PC-9 (cell line): ENCODE measurements around the gene BCR. TPM values are rescaled to one million over a fixed set of nuclear protein-coding genes. Genes with fewer than 3 reads are reported as not detected.
"Not testable (repeated sequence)": the region's sequence is repeated elsewhere in the genome, so short reads cannot be mapped to it uniquely, and the experiment has no call there.

Experiments used
- BruUV-seq: library from RNA; stranded (reverse); fragments of 400-500 nt; replicated peaks from 2 replicates; lab custom pipeline; 2021; lab: Mats Ljungman, UMichigan
- CTCF ChIA-PET: fragments of 300-600 bp; sonication (Branson Sonifier 250); formaldehyde crosslinking; loops from one replicate; lab custom pipeline; 2022; ENCODE audit warnings: antibody characterized with exemption; lab: Charles Lee
- POLR2A ChIA-PET: fragments of 300-600 bp; sonication (Branson Sonifier 250); formaldehyde crosslinking; loops from one replicate; lab custom pipeline; 2022; ENCODE audit warnings: antibody characterized with exemption; ENCODE audit not compliant: unreplicated experiment; lab: Charles Lee
- DNase-seq, 2 experiments: peaks; one replicate each; pipeline versions ENCODE4 v3.0.0 to v3.0.0-alpha.2; 2015 to 2022; ENCODE audit warnings: mixed read lengths in 1 of 2
- H2AFZ ChIP-seq: fragments of 200-600 bp; sonication (generic); 2 replicates; pipeline ENCODE4 v1.8.1; 2017; ENCODE audit warnings: antibody characterized with exemption
- H3F3A ChIP-seq: fragments of 200-600 bp; sonication (generic); 2 replicates; pipeline ENCODE4 v1.8.1; 2017; ENCODE audit warnings: antibody characterized with exemption, mild to moderate bottlenecking, low read depth; ENCODE audit not compliant: insufficient read depth
- H3K27ac ChIP-seq: fragments of 200-600 bp; sonication (generic); 2 replicates; pipeline ENCODE4 v1.6.1; 2016; ENCODE audit warnings: mixed run types
- H3K27me3 ChIP-seq: fragments of 200-600 bp; sonication (generic); 2 replicates; pipeline ENCODE4 v1.6.1; 2016; ENCODE audit warnings: low read depth, mixed run types; ENCODE audit not compliant: insufficient read depth
- H3K36me3 ChIP-seq: fragments of 200-600 bp; sonication (generic); 2 replicates; pipeline ENCODE4 v1.6.1; 2016; ENCODE audit warnings: low read depth, mixed run types
- H3K4me1 ChIP-seq: fragments of 200-600 bp; sonication (generic); replicated peaks from 2 replicates; pipeline ENCODE4 v1.6.1; 2016; ENCODE audit warnings: mixed run types; ENCODE audit not compliant: insufficient read depth
- H3K4me2 ChIP-seq: fragments of 200-600 bp; sonication (generic); 2 replicates; pipeline ENCODE4 v1.6.1; 2017; ENCODE audit warnings: mixed run types
- H3K4me3 ChIP-seq: fragments of 200-600 bp; sonication (generic); 2 replicates; pipeline ENCODE4 v1.6.1; 2016; ENCODE audit warnings: mixed run types
- H3K79me2 ChIP-seq: fragments of 200-600 bp; sonication (generic); 2 replicates; pipeline ENCODE4 v1.6.1; 2017; ENCODE audit warnings: low read depth, mixed run types
- H3K9me2 ChIP-seq: fragments of 200-600 bp; sonication (generic); 2 replicates; pipeline ENCODE4 v1.8.1; 2017; ENCODE audit warnings: mild to moderate bottlenecking; ENCODE audit not compliant: insufficient read depth
- H3K9me3 ChIP-seq: fragments of 200-600 bp; sonication (generic); 2 replicates; pipeline ENCODE4 v1.8.1; 2016; ENCODE audit warnings: low read depth; ENCODE audit not compliant: insufficient read depth
- H4K20me1 ChIP-seq: fragments of 200-600 bp; sonication (generic); 2 replicates; pipeline ENCODE4 v1.8.1; 2017; ENCODE audit not compliant: insufficient read depth
- EZH2 ChIP-seq: fragments of 200-600 bp; sonication (generic); IDR thresholded peaks from 2 replicates; pipeline ENCODE4 v1.8.0; 2017; ENCODE audit warnings: antibody characterized with exemption, low read depth
- intact Hi-C: fragments of 100-400 bp; cut with micrococcal nuclease; formaldehyde crosslinking; loops from one replicate; pipeline ENCODE4 v1.10.0; 2022; ENCODE audit not compliant: unreplicated experiment
- total RNA-seq: library from RNA; stranded (reverse); gene quantifications from 2 replicates; pipeline ENCODE4 v1.2.3, GENCODE V29; 2021
- TF ChIP-seq, protein P1 (sequence below): fragments of 200-600 bp; sonication (generic); conservative IDR thresholded peaks from 2 replicates; pipeline ENCODE4 v1.6.1; 2017; ENCODE audit warnings: mixed run types, antibody characterized with exemption, mild to moderate bottlenecking, moderate library complexity

BCR gene
- total RNA-seq, 1 experiment from 2014 or later: 47.8 TPM

DNA sequence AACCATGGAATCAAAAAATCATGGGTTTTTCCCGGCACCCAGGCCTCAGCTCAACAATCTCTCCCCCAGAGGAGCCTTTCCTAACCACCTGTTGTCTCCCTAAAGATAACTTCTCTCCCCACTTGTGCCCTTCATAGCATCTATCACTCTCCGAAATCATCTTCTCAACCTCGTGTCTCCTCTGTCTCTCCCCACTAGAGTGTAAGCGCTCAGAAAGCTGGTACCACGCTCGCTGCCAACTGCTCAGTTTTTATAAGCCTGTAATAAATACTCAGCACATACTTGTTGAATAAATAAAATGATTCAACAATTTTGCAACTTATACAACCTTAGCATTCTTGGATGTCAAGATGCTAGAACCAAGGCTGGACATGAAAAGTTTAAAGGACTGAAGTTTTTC, 185.2 kb downstream of the BCR start:
- no peak overlapping the region for H3K27ac ChIP-seq
- H4K20me1 ChIP-seq: no peaks in the 10 kb centered on the region
- H3K4me1 ChIP-seq: no peaks in the 10 kb centered on the region
- intact Hi-C loops: no loop called here
- peaks cover 88% of the 10 kb centered on the region for H3K27me3 ChIP-seq
- H3K4me3 ChIP-seq: no peak overlapping the region
- no peak for DNase-seq
- ChIA-PET CTCF (no interaction called here), POLR2A (no interaction called here)
- H3F3A ChIP-seq: no peaks in the 10 kb centered on the region
- BruUV-seq: no TSS peak
- no peaks in the 10 kb centered on the region for H3K9me3 ChIP-seq
- no peaks in the 10 kb centered on the region for H3K79me2 ChIP-seq
- H3K4me2 ChIP-seq: no peak overlapping the region
- no peaks in the 10 kb centered on the region for H3K36me3 ChIP-seq
- TF ChIP-seq, protein P1, sequence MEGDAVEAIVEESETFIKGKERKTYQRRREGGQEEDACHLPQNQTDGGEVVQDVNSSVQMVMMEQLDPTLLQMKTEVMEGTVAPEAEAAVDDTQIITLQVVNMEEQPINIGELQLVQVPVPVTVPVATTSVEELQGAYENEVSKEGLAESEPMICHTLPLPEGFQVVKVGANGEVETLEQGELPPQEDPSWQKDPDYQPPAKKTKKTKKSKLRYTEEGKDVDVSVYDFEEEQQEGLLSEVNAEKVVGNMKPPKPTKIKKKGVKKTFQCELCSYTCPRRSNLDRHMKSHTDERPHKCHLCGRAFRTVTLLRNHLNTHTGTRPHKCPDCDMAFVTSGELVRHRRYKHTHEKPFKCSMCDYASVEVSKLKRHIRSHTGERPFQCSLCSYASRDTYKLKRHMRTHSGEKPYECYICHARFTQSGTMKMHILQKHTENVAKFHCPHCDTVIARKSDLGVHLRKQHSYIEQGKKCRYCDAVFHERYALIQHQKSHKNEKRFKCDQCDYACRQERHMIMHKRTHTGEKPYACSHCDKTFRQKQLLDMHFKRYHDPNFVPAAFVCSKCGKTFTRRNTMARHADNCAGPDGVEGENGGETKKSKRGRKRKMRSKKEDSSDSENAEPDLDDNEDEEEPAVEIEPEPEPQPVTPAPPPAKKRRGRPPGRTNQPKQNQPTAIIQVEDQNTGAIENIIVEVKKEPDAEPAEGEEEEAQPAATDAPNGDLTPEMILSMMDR: no peak
- TF ChIP-seq EZH2: no peak
- H3K9me2 ChIP-seq: no peaks in the 10 kb centered on the region
- H2AFZ ChIP-seq: no peak overlapping the region

DNA sequence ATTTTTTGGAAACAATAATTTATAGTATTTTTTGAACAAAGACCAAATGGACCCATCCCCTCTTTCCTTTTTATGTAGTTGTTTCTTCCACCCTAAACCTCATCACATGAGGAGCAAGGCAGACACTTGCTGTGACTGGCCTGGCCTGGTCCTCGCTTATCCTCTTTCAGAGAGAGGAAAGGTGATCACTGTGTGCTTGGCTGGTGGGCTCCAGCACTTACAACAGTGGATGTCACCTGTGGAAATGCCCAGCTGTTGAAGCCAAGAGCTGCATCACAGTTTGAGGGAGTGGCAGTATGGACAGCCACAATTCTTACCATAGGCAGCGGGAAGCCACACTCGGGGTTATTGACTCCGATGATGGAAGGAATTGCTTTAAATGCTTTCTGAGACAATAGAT, 185.7 kb downstream of the BCR start:
- Histone ChIP-seq H4K20me1 (no peaks in the 10 kb centered on the region), H3K27ac (no peak overlapping the region), H3K36me3 (no peaks in the 10 kb centered on the region), H3F3A (no peaks in the 10 kb centered on the region), H3K4me3 (no peak overlapping the region), H3K79me2 (no peaks in the 10 kb centered on the region), H3K27me3 (peaks cover 91% of the 10 kb centered on the region), H2AFZ (no peak overlapping the region), H3K9me3 (no peaks in the 10 kb centered on the region), H3K9me2 (no peaks in the 10 kb centered on the region), H3K4me2 (no peak overlapping the region), H3K4me1 (no peaks in the 10 kb centered on the region)
- TF ChIP-seq EZH2: no peak
- TF ChIP-seq, protein P1: no peak
- ChIA-PET POLR2A (interaction anchor here (0.6 to 0.7 kb wide), 2 partner anchors 83 to 214 kb away, joined by 3 read pairs; no protein-coding TSS in a partner anchor), CTCF (no interaction called here)
- intact Hi-C loops: no loop called here
- no TSS peak for BruUV-seq
- no peak for DNase-seq

DNA sequence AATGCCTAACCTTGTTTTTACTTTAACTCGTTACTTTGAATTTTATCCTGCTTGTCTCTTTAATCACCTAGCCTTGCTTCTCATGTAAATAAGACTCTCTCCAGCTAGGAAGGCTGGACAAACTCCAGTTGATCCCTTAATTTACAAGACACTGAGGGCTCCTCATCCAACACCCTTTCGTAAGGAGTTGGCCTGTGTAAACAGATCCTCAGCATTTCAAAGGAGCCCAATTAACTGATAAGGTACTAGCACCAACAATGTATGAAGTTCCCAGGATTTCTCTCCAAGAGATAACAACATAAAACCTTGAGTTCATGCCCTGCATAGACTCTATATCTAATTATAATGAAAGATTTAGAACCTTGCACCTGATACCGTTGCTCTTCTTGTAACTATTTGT, 186.9 kb downstream of the BCR start:
- H3K4me2 ChIP-seq, H4K20me1 ChIP-seq, H3K9me3 ChIP-seq, H3K36me3 ChIP-seq, CTCF ChIA-PET, H3K27ac ChIP-seq, DNase-seq, H3K4me3 ChIP-seq, H2AFZ ChIP-seq, H3K4me1 ChIP-seq, BruUV-seq, H3K79me2 ChIP-seq, POLR2A ChIA-PET, H3F3A ChIP-seq, intact Hi-C loops, H3K9me2 ChIP-seq: not testable (repeated sequence)
- H3K27me3 ChIP-seq: peaks cover 97% of the 10 kb centered on the region

Other genes starting within 250 kb of the BCR start
- 1.2 and 1.7 TPM in 2 replicates for gene GNAZ, start 110.0 kb upstream of the BCR start, total RNA-seq
- 0.28 TPM in 1 of 2 replicates, not detected in the other for gene RSPH14, start 38.5 kb upstream of the BCR start, total RNA-seq
- 5.8 and 6.8 TPM in 2 replicates for gene RAB36, start 35.0 kb upstream of the BCR start, total RNA-seq